NCI-H1694 treated with DMSO at 0.1 percent for 48 hours (cell line): ENCODE data around the gene CROCC2.

Experiments
- DNase-seq: peaks from one replicate; lab custom pipeline; 2025; lab: John Stamatoyannopoulos, UW

CROCC2 gene

DNA sequence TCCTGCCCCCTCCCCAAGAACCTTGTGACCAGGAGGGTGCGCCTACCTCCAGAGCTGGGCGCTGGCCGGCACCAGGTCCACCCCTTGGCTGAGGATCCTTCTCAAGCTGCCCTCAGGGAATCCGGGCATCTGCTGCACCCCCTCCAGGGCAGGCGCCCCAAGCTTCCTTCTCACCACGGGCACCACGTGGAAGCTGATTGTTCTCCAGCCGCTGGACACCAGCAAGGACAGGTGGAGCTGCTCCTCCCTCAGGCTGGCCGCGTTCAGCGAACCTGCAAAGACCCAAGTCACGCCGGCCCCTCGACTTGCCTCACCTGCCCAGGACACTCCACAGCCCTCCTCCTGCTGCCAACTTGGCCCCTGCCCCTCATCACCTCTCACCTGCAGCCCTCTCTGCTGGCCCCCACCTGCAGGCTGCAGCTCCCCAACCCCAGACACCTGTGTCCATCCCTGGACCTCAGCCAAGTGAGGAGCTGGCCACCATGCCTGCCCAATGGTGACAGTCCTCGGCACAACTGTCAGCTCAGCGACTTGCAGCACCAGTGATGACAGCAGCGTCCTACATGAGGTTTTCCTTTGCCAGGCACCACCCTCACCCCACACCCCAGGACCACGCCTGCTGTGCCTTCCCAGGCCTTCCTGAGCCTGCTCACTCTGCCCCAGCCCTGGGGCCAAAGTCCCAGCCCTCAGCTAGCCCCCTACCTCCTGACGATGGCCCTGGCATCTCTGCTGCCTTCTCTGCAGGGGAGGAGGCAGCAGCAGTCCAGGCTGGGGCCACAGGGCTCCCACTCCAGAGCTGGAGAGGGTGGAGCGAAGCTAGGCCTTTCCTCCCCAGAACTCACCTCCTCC is 14.4 kb upstream of the CROCC2 start:
- no peak for DNase-seq

GRCh38 chr2:240892356-240892755 is 13.8 kb upstream of the CROCC2 start:
- no peak for DNase-seq

DNA sequence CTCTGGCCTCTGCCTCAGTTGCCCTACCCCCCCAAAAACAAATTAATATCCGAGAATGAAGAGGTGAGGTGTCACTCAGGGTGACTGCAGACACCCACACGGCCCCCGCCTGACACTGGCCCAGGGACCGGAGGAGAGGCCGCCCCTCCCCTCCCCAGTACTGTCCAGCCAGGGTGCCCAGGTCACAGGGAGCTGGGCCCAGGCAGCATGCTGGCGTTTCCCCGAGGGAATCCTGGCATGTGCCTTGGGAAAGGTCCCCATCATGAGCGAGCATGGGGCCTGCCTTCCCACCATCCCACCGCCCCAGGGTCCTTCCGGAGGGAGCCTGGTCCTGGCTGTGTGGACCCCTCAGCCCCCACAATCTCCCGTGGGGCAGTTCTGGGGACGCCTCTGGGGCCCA is 13.2 kb upstream of the CROCC2 start:
- no peak for DNase-seq

DNA sequence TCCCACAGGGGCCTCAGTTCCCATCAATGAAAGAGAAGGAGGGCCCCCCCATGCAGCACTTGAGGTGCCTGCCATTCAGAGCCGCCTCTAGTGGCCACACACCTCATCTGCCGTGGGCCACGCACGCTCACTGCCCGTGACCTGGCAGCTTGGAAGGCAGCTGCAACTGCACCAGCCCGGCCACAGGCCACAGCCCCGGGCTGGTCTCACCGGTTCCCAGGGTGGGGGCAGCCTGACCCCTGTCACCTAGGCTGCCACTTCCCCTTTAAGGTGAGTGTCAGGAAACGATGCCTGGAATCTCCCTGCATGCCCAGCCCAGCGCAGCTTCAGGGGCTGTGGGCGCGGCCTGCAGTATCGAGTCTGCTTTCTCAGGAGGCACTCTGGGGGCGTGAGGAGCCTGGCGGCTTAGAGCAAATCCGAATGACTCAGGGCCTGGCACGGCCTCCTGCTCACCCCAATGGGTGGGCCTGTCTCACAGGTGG is 12.7 kb upstream of the CROCC2 start:
- DNase-seq, result no peak

- DNase-seq, result no peak
Observed at GRCh38 chr2:240894006-240894405, 12.1 kb upstream of the CROCC2 start.

- no peak for DNase-seq
Observed at GRCh38 chr2:240894836-240895558, 11.1 kb upstream of the CROCC2 start.

DNA sequence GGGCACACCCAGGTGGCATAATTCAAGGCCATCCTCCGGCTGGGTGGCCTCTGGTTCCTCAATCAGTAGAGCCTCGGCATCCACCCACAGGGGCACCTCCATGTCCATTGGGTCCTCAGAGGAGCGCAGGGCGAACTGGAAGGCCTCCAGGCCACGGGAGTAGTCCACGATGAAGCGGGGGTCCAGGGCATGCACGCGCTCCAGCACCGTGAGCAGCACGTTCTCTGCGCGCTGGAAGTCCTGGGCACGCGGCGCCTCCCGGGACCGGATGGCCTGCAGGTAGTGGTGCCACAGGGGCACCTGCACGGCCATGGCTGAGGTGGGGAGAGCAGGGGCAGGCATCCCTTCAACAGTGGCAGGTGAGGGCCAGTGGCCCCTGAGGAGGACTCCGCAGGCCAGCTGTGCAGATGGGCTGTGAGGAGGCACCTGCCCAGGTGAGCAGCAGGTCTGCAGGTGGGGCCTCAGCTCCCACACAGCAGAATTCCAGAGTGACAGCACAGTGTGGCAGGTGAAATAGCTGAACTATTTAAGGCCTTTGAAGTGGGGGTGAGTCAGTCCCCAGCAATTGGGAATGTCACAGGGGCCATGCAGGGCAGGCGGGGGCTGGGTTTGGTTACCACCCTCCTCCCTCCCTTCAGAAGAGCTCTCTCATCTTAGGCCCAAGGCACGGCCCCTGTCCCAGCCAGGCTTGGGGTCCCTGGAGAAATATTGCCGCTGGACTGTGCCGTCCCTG is 10.3 kb upstream of the CROCC2 start, which contains the start of gene MAB21L4:
TSS of gene MAB21L4 (minus strand) at position 501 of the 733 bp plus-strand sequence. CDS start at position 342, 159 bp downstream.
- DNase-seq, result no peak

GRCh38 chr2:240896394-240896793 is 9.7 kb upstream of the CROCC2 start:
- no peak for DNase-seq

DNA sequence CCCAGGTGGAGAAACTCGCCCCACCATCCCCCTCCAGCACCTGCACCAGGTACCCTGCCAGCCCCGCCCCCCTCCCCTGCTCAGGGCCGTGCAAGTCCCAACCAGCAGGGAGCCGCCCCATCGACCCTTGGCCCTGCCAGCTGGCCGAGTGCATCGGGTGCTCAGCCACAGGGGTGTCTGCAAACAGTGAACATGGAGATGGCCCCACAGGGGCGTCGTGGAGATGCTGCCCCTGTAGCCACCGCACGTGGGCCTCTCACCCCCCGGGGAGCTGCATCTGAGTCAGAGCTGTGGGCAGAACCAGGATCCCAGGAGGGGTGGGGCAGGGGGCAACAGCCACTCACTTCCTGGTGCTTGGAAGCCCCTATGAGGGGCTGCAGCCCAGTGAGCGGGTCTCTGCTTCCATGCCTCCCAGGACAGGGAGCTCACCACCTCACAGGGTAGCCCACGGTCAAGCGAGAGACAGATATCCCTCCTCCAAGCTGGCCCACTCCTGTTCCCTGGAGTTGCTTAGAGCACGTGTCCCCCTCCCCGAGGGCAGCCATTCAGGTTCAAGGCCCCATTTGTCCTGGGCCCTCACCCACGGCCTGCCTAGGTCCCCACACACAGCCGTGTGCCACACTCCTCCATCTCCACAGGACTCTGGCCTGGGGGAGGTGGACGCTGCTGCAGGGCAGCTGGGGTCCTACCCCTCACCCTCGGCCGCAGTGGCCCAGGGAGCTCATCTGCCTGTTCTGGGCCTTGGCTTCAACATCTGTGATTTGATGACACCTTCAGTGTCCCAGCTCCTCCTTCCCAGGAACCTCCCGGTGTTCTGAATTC is 9.1 kb upstream of the CROCC2 start:
- DNase-seq, result no peak

- DNase-seq, result no peak
Observed at GRCh38 chr2:240898108-240898730, 7.9 kb upstream of the CROCC2 start.

DNA sequence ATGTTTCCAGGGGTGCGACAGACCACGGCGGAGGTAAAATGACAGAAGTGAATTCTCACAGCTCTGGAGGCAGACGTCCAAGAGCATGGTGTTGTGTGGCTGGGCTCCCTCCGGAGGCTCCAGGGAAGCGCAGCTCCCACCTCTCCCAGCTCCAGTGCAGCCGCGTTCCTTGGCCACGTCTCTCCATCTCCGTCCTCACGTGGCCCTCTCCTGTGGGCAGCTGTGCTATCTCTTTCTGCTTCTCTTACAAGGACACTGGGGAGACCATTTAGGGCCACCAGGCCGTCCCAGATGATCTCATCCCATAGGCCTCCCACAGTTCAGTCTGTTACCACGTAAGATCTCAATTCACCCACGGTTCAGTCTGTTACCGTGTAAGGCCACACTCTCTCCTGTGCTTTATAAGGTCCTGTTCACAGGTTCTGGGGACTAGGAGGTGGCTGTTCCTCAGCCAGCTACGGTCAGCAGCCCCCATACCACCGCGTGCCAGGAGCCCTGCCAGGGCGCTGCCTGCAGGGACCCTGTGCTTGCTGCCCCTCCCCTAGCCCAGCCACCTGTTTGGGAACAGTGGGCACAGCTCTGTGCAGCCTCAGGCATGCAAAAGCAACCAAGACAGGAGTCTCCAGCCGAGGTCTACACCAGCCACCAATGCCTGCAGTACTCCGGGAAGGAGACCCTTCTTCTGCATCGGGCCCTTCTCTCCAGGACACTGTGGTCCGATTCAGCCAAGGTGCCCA is 7.2 kb upstream of the CROCC2 start:
- DNase-seq, result no peak

GRCh38 chr2:240899468-240899865 is 6.7 kb upstream of the CROCC2 start:
- no peak for DNase-seq

- DNase-seq, result no peak
Observed at GRCh38 chr2:240900141-240900860, 5.8 kb upstream of the CROCC2 start.

DNA sequence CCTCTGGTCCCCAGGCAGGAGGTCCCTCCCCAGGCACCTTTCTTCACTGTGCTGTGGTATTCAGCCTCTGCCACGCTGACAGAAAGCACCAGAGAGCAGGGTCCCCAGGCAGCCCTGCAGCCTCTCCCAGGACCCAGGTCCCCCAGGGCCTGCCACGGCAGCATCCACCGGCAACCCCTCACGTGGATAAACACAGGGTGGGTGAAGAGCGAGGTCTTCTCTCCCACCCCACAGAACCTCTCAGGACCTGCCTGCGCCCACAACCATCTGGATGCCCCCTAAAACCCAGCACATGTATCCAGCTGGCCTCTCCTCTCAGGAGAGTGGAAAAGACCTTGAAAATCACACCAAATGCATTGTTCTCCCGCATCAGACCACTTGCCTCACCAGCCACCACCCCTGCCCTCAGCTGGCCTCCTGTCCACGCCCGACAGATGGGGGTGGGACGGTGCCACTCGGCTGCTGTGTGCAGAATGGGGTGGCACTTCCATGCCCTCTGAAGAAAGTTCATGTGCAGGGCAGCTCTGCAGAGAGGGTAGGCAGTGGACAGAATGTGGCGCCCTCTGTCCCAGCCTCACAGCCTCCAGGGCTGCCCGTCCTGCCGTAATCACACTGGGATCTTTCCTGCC is 4.0 kb upstream of the CROCC2 start:
- no peak for DNase-seq

DNA sequence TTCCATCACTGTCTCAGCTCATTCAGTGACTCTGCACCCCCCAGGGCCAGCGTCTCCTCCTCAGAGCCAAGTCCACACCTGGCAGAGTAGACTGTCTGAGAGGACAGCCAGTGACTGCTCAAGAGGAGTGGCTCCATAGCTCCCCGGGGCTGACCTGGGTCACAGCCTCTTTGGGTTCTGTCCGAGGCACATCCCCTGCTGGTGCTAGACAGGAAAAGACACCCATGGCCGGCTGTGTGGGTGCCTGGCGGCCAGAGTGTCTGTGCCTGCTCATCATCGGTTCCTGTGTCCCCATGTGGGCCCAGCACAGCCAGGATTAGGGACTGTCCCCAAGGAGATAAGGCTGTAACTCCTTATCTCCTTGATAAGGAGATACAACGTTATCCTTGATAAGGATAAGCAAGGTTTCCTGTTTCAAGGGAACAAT is 3.5 kb upstream of the CROCC2 start:
- no peak for DNase-seq

DNA sequence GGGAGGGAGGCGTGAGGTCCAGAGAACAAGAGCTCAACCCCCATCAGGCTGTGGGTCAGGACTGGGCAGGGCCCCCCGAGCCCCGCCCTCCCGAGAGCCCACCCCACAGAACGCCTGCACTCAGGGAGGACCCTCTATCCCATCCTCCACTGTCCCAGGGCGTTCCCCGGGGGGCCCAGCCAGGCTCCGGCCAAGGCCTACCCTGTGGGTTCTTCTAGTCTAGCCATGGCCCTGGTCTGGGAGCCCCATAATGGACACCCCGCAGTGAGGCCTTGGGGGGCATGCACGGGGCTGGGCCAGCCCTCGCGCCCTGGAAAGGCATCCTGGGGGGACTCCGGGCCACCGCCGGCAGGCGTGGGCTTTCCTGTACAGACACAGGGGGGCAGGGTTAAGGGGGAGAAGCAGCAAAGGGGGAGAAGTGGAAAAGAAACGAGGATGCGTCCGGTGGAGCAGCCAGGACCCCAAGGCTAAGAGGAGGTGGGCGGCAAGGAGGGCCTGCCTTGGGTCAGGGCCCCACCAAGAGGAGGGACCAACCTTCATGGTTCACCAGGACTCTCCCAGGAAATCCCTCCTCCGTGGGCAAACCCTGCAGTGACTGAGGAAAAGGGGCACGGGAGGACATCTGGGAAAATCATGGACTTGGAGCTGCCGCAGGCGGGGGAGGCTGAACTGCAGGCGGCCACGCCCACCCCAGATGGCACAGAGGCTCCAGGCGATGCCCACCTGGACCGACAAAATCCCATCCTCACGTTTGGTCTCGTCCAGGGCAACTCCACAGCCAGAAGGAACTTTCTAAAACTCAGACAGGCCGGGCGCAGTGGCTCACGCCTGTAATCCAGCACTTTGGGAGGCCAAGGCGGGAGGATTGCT is 2.7 kb upstream of the CROCC2 start:
- DNase-seq, result no peak

GRCh38 chr2:240904216-240905175 is 1.6 kb upstream of the CROCC2 start:
- no peak for DNase-seq
